NT2/D1 (cell line): ENCODE data around the gene INPP4B.

Source experiments
- SUZ12 ChIP-seq: IDR thresholded peaks from 2 replicates; pipeline ENCODE4 v1.6.1; 2011; ENCODE audit not compliant: insufficient read length, insufficient read depth; ENCODE audit errors: extremely low read depth
- YY1 ChIP-seq: IDR thresholded peaks from 2 replicates; pipeline ENCODE4 v1.6.1; 2011; ENCODE audit not compliant: insufficient read length, insufficient read depth
- ZNF274 ChIP-seq: IDR thresholded peaks from 2 replicates; pipeline ENCODE4 v1.6.1; 2011; ENCODE audit warnings: mild to moderate bottlenecking, low read depth, low read length

DNA sequence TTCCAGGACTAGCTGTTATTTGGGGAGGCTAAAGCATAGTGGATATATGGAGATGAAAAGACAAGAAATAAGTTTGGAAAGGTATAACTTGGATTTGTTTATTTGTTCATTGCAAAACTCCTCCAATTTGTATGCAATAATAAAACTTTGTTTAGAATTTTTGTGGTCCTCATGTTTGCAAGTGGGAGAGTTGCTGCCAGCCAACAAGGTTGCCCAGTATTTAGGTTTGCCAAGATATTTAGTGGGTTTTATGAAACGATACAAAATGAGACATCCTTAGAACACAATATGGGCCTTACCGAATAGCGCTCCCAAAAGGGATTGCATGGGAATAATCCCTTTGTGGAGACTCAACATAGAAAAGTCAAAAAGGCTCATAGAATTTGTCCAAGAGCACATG, 162.1 kb downstream of the INPP4B start:
- TF ChIP-seq ZNF274, result no peak
- TF ChIP-seq YY1, result no peak
- TF ChIP-seq SUZ12, result no peak
